K562 (cell line): ENCODE measurements around the gene ACTA2. TPM values are rescaled to one million over a fixed set of nuclear protein-coding genes. Genes with fewer than 3 reads are reported as not detected.

Experiments used
- ATAC-seq: fragments of 200-7000 bp; cut with Tn5 transposase; 3 replicates; pipeline ENCODE4 v1.9.1; 2020; ENCODE audit warnings: moderate library complexity
- BruUV-seq: library from RNA; stranded (reverse); fragments of 400-500 nt; replicated peaks from 2 replicates; lab custom pipeline; 2021; lab: Mats Ljungman, UMichigan
- CTCF ChIA-PET: fragments of 300-600 bp; formaldehyde crosslinking; extraction: SDS; loops from one replicate; lab custom pipeline; 2021; ENCODE audit warnings: low intra/inter-chr PET ratio; lab: Yijun Ruan, JAX
- POLR2A ChIA-PET: fragments of 300-600, 350-650 bp; sonication (Branson Sonifier 250); formaldehyde crosslinking; extraction: SDS; loops from one replicate; lab custom pipeline; 2021; ENCODE audit warnings: antibody characterized with exemption, inconsistent platforms; lab: Yijun Ruan, JAX
- DNase-seq, 4 experiments: peaks; one replicate each; pipeline versions ENCODE4 v3.0.0 to v3.0.0-alpha.2; 2011 to 2018; ENCODE audit warnings: low spot score in 3 of 4, mixed read lengths in 3 of 4; ENCODE audit errors: extremely low read depth in 1 of 4
- FAIRE-seq: peaks from 2 replicates; lab custom pipeline; 2011; peaks lifted over from hg19 to GRCh38; lab: Jason Lieb, UNC
- H2AFZ ChIP-seq: 2 replicates; pipeline ENCODE4 v1.6.0; 2011; ENCODE audit warnings: low read depth, low read length, control low read depth, inconsistent platforms
- H3K27ac ChIP-seq: fragments of 200-600 bp; 3 replicates; pipeline ENCODE4 v1.8.0; 2011; ENCODE audit warnings: low read depth, mild to moderate bottlenecking, control low read depth, inconsistent platforms, low read length, moderate library complexity, mixed read lengths; ENCODE audit errors: extremely low read depth
- H3K27me3 ChIP-seq, 2 experiments: fragments of 300-600 bp in 1 of 2; 2 replicates in 1 of 2; 3 replicates in 1 of 2; pipeline versions ENCODE4 v1.6.0 to v1.8.0; 2011; ENCODE audit warnings: inconsistent platforms in 2 of 2, low read length in 2 of 2, mild to moderate bottlenecking in 1 of 2, mixed read lengths in 1 of 2, moderate library complexity in 1 of 2; ENCODE audit not compliant: control insufficient read depth in 2 of 2, insufficient read depth in 2 of 2
- H3K36me3 ChIP-seq: fragments of 300-600 bp; 3 replicates; pipeline ENCODE4 v1.8.0; 2011; ENCODE audit warnings: mild to moderate bottlenecking, low read length, inconsistent platforms; ENCODE audit not compliant: control insufficient read depth, insufficient read depth
- H3K4me1 ChIP-seq, 2 experiments: fragments of 200-600 bp in 1 of 2; replicated peaks in 1 of 2; 2 replicates in 1 of 2; 3 replicates in 1 of 2; pipeline versions ENCODE4 v1.5.1 to v1.8.0; 2011; ENCODE audit warnings: inconsistent platforms in 2 of 2, low read length in 2 of 2, mild to moderate bottlenecking in 1 of 2, mixed read lengths in 1 of 2, moderate library complexity in 1 of 2; ENCODE audit not compliant: control insufficient read depth in 2 of 2, insufficient read depth in 2 of 2
- H3K4me2 ChIP-seq: 2 replicates; pipeline ENCODE4 v1.6.1; 2011; ENCODE audit warnings: low read length, control low read depth, inconsistent platforms, mixed read lengths; ENCODE audit not compliant: insufficient read depth
- H3K4me3 ChIP-seq: fragments of 200-600 bp; sonication (generic), shearing (Covaris generic); 2 replicates; pipeline ENCODE4 v1.5.1; 2016; ENCODE audit warnings: control low read depth, inconsistent platforms
- H3K79me2 ChIP-seq: fragments of 200-600 bp; 3 replicates; pipeline ENCODE4 v1.8.0; 2011; ENCODE audit warnings: low read length, inconsistent platforms; ENCODE audit not compliant: control insufficient read depth, insufficient read depth
- H3K9ac ChIP-seq, 2 experiments: 2 replicates each; pipeline versions ENCODE4 v1.6.0 to v1.6.1; 2011; ENCODE audit warnings: low read depth in 2 of 2, low read length in 2 of 2, control low read depth in 1 of 2, inconsistent platforms in 1 of 2, mild to moderate bottlenecking in 1 of 2, mixed read lengths in 1 of 2; ENCODE audit not compliant: insufficient read depth in 1 of 2
- H3K9me1 ChIP-seq: one replicate; pipeline ENCODE4 v1.6.0; 2011; ENCODE audit warnings: inconsistent platforms, mild to moderate bottlenecking, low read length, moderate library complexity; ENCODE audit not compliant: control insufficient read depth, insufficient read depth
- H3K9me3 ChIP-seq: replicated peaks from 2 replicates; pipeline ENCODE4 v1.5.1; 2011; ENCODE audit warnings: low read depth, low read length, inconsistent platforms; ENCODE audit not compliant: control insufficient read depth, insufficient read depth
- H4K20me1 ChIP-seq: replicated peaks from 2 replicates; pipeline ENCODE4 v1.6.1; 2011; ENCODE audit warnings: low read length, inconsistent platforms, mixed read lengths; ENCODE audit not compliant: control insufficient read depth, insufficient read depth
- BACH1 ChIP-seq: fragments of 200-800 bp; sonication (Bioruptor generic); IDR thresholded peaks from 2 replicates; pipeline ENCODE4 v1.6.1; 2016; ENCODE audit warnings: missing genetic modification characterization, missing compliant biosample characterization
- CBFA2T2 ChIP-seq: fragments of 450-650 bp; conservative IDR thresholded peaks from 2 replicates; pipeline ENCODE4 v1.6.1; 2017; ENCODE audit warnings: mild to moderate bottlenecking
- DIDO1 ChIP-seq: fragments of 450-650 bp; IDR thresholded peaks from 2 replicates; pipeline ENCODE4 v1.6.1; 2016; ENCODE audit warnings: low read depth, missing biosample characterization, missing genetic modification characterization
- GTF2F1 ChIP-seq: IDR thresholded peaks from 2 replicates; pipeline ENCODE4 v1.6.1; 2011; ENCODE audit warnings: low read depth, low read length, improper control_type of control experiment
- HCFC1 ChIP-seq: IDR thresholded peaks from 2 replicates; pipeline ENCODE4 v1.6.1; 2012; ENCODE audit warnings: low read depth, low read length, improper control_type of control experiment
- HDAC3 ChIP-seq: fragments of 450-650 bp; IDR thresholded peaks from 2 replicates; pipeline ENCODE4 v1.6.1; 2018; ENCODE audit warnings: borderline replicate concordance, mild to moderate bottlenecking, moderate library complexity; ENCODE audit not compliant: partially characterized antibody
- REST ChIP-seq, 2 experiments: fragments of 450-650 bp; formaldehyde crosslinking in 1 of 2; IDR thresholded peaks; 2 replicates each; pipeline versions ENCODE4 v1.4.0 to v1.6.1; 2014 to 2020; ENCODE audit warnings: mild to moderate bottlenecking in 2 of 2, borderline replicate concordance in 1 of 2, low read depth in 1 of 2
- SMARCB1 ChIP-seq: IDR thresholded peaks from 2 replicates; pipeline ENCODE4 v1.6.1; 2011; ENCODE audit warnings: improper control_type of control experiment, low read depth; ENCODE audit not compliant: insufficient read length
- WGBS: fragments of 100-300 bp; shearing (Covaris generic); methylation state at CpG from one replicate; pipeline ENCODE4 v1.1.6; 2016; ENCODE audit warnings: low coverage, mixed read lengths; ENCODE audit not compliant: insufficient coverage; ENCODE audit errors: missing lambda C conversion rate; 5-methylcytosine and 5-hydroxymethylcytosine counted together
- in situ Hi-C: fragments of 300-500 bp; cut with MboI; formaldehyde crosslinking; loops from 4 replicates; pipeline ENCODE4 v1.15.0; 2018; ENCODE audit warnings: inconsistent platforms, mixed read lengths
- intact Hi-C: fragments of 100-400 bp; cut with micrococcal nuclease; formaldehyde crosslinking; loops from 2 replicates; pipeline ENCODE4 v1.14.2; 2022
- polyA plus RNA-seq, 8 experiments: library from polyadenylated mRNA; depleted of rRNA in 4 of 8; stranded (reverse) in 5 of 8; unstranded in 3 of 8; fragments of >200 nt; fragmentation: Nextera tagmentation in 2 of 8; fragmentation: Illumina TruSeq in 1 of 8; extraction: Ambion mirVana in 2 of 8; extraction: Trizol in 1 of 8; gene quantifications; 2 replicates each; pipeline versions ENCODE4 v1.2.1 to v1.2.3, GENCODE V29; 2011 to 2014; ENCODE audit warnings: inconsistent platforms in 1 of 8, missing spikeins in 1 of 8
- total RNA-seq, 7 experiments: library from RNA; depleted of rRNA in 6 of 7; stranded (reverse); fragments of >200 nt in 6 of 7; fragmentation: Illumina TruSeq in 2 of 7; extraction: Trizol in 2 of 7; gene quantifications; 2 replicates each; pipeline versions ENCODE4 v1.2.1 to v1.2.3, GENCODE V29; 2011 to 2021; ENCODE audit warnings: low replicate concordance in 1 of 7

ACTA2 gene
- total and polyA plus RNA-seq, 9 of the 15 experiments (the other 6 are each of a cell fraction or from before 2014, with no cell fraction given), result 0.15 to 1.0 (median 0.38) TPM; not detected in 3

DNA sequence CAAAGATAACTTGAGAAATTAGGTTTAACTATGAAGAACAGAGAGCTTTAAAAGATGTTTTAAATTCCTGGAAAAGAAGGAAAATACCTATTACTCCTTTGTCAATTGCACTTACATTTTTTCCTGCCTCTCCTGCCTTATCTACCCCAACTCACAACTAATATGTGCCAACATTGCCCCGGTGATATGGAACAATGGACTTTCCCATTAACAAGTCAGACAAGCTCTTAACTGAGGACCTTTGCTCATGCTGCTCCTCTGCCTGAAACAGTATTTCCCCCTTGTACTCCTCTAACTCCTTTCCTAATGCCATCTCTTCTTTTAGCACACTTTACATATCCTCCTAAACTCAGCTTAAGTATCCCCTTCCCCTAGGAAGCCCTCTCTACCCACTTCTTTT is 4.8 kb upstream of the ACTA2 start:
- Histone ChIP-seq H4K20me1 (no peaks in the 10 kb centered on the region), H3K4me2 (no peak overlapping the region), H3K9me1 (no peaks in the 10 kb centered on the region), H3K4me1 (no peaks in the 10 kb centered on the region), H3K27ac (no peak overlapping the region), H3K9me3 (no peaks in the 10 kb centered on the region), H3K9ac (no peak overlapping the region), H3K4me3 (no peak overlapping the region), H2AFZ (no peak overlapping the region), H3K36me3 (no peaks in the 10 kb centered on the region), H3K79me2 (no peaks in the 10 kb centered on the region), H3K27me3 (no peaks in the 10 kb centered on the region)
- intact Hi-C loops (no loop called here), in situ Hi-C loops (no loop called here)
- ChIA-PET CTCF (no interaction called here), POLR2A (no interaction called here)
- FAIRE-seq (no peak), DNase-seq (no peak), ATAC-seq (no peak)
- TF ChIP-seq CBFA2T2 (no peak), GTF2F1 (no peak), BACH1 (tag) (no peak), HDAC3 (no peak), DIDO1 (no peak), HCFC1 (no peak), SMARCB1 (no peak), REST (IDR thresholded peaks at IDR 0.05; ENCODE audit: borderline replicate concordance) (no peak), REST (CRISPR knock-in tag; IDR thresholded peaks at IDR 0.05; ENCODE audit: low read depth) (no peak)
- 0% methylated on average over 1 of the region's 1 CpG for WGBS
- no TSS peak for BruUV-seq
